ENCODE results near the gene PAAF1. TPM values are rescaled to one million over a fixed set of nuclear protein-coding genes. Genes with fewer than 3 reads are reported as not detected.

Gene PAAF1, protein sequence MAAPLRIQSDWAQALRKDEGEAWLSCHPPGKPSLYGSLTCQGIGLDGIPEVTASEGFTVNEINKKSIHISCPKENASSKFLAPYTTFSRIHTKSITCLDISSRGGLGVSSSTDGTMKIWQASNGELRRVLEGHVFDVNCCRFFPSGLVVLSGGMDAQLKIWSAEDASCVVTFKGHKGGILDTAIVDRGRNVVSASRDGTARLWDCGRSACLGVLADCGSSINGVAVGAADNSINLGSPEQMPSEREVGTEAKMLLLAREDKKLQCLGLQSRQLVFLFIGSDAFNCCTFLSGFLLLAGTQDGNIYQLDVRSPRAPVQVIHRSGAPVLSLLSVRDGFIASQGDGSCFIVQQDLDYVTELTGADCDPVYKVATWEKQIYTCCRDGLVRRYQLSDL
- total RNA-seq = 13.5 TPM
- long read RNA-seq, full-length matches to known transcripts = 10 of 28 reads
- long read RNA-seq, partial matches to known transcripts = 1 of 28 reads
- long read RNA-seq, other reads (novel, unspliced or antisense) = 17 of 28 reads

DNA sequence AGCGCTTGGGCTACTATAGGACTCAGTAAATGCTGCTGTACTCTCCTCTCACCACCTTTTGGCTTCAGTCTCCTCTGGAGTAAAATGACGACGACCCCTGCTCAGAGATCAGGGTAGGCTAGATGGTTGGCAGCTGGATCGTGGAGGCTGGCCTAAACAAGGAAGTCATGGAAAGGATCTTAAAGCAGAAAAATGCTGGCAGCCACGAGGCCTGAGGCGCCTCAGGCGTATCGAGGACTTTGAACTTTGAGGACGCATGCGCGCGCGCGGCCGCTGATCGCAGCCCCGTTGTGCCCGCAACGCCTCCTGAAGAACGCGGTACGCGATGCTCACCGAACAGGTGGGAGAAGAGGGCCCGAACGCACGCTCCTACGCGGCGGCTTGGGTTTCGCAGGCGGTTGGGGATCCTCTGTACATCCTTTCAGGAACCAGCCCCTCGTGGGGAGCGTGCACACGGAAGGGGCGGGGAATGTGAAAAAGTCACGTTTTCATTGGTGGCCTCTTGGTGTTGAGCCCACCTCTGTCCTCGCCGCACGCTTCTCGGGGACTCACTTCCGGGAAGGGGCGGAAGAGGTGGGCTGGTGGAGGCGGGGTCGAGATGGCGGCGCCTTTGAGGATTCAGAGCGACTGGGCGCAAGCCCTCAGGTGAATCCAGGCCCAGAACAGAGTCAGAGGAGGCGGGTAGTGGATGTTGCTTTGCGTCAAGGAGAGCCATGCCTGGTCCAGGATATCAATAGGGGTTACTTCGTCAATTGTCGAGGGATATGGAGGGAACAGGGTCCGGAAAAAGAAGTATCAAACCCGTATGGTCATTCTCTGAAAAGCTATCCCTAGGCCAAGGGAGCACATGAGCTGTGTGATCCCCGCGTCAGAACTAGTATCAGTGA, at the start of gene PAAF1, which contains the start of gene COA4:
Gene PAAF1, plus strand, starts transcription at position 576 of the 887 bp plus-strand sequence. Its CDS starts 23 bp downstream, at position 599.
Gene COA4, minus strand, starts transcription at position 423 of the 887 bp plus-strand sequence. CDS start 3,468 bp downstream, outside the sequence.
- H3K27ac ChIP-seq (replicated peaks) = peak within 1 kb of the TSS; percentile 89
- peaks cover 21% of the 10 kb centered on the region for H3K36me3 ChIP-seq
- DNase-seq = peak; percentile 92
- H3K9me3 ChIP-seq (replicated peaks) = no peaks in the 10 kb centered on the region
- no peaks in the 10 kb centered on the region for H3K27me3 ChIP-seq (ENCODE audit: low read depth)
- H3K4me1 ChIP-seq = peaks cover 39% of the 10 kb centered on the region
- intact Hi-C loops (cut with micrococcal nuclease) = no loop called here
- peak within 1 kb of the TSS; percentile 81 for H3K4me3 ChIP-seq
- TF ChIP-seq, protein P1, sequence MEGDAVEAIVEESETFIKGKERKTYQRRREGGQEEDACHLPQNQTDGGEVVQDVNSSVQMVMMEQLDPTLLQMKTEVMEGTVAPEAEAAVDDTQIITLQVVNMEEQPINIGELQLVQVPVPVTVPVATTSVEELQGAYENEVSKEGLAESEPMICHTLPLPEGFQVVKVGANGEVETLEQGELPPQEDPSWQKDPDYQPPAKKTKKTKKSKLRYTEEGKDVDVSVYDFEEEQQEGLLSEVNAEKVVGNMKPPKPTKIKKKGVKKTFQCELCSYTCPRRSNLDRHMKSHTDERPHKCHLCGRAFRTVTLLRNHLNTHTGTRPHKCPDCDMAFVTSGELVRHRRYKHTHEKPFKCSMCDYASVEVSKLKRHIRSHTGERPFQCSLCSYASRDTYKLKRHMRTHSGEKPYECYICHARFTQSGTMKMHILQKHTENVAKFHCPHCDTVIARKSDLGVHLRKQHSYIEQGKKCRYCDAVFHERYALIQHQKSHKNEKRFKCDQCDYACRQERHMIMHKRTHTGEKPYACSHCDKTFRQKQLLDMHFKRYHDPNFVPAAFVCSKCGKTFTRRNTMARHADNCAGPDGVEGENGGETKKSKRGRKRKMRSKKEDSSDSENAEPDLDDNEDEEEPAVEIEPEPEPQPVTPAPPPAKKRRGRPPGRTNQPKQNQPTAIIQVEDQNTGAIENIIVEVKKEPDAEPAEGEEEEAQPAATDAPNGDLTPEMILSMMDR (IDR thresholded peaks at IDR 0.05; ENCODE audit: borderline replicate concordance) = no peak

DNA sequence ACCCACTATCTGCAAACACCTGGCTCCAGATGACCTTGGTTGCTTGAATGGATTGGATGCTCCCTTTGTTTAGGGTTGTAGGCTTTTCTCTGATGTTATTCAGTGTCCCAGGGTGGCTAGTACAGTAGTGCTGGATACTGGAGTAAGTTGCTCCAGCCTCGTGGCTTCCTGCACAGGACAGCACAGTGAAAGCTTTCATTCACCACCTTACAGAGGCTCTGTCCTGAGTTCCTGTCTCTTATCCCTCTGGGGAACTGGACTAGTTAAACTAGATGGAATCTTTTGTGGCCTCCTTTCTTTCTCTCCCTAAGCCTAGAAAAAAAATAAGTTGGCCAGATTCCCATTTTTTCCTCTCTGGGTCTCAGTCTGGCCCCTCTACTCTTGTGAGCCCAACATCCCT, 46.5 kb upstream of the PAAF1 start:
- Histone ChIP-seq H3K27me3 (ENCODE audit: low read depth) (no peaks in the 10 kb centered on the region), H3K4me3 (no peak overlapping the region), H3K36me3 (peaks cover 59% of the 10 kb centered on the region), H3K27ac (replicated peaks) (no peak overlapping the region), H3K9me3 (replicated peaks) (no peaks in the 10 kb centered on the region), H3K4me1 (no peaks in the 10 kb centered on the region)
- DNase-seq = no peak
- TF ChIP-seq, protein P1 (IDR thresholded peaks at IDR 0.05; ENCODE audit: borderline replicate concordance) = no peak
- intact Hi-C loops (cut with micrococcal nuclease) = no loop called here

- Histone ChIP-seq H3K9me3 (replicated peaks) (no peaks in the 10 kb centered on the region), H3K4me3 (no peak overlapping the region), H3K4me1 (peaks cover 1% of the 10 kb centered on the region), H3K27ac (replicated peaks) (no peak overlapping the region), H3K36me3 (peaks cover 37% of the 10 kb centered on the region), H3K27me3 (ENCODE audit: low read depth) (no peaks in the 10 kb centered on the region)
- TF ChIP-seq, protein P1 (IDR thresholded peaks at IDR 0.05; ENCODE audit: borderline replicate concordance) = no peak
- DNase-seq = no peak
- intact Hi-C loops (cut with micrococcal nuclease) = no loop called here
These were observed 43.7 kb upstream of the PAAF1 start for GRCh38 chr11:73833067-73833466.

- DNase-seq = no peak
- intact Hi-C loops (cut with micrococcal nuclease) = no loop called here
- H3K9me3 ChIP-seq (replicated peaks) = no peaks in the 10 kb centered on the region
- H3K27ac ChIP-seq (replicated peaks) = peak overlapping the region; percentile 34
- no peak overlapping the region for H3K4me3 ChIP-seq
- H3K27me3 ChIP-seq (ENCODE audit: low read depth) = no peaks in the 10 kb centered on the region
- peaks cover 13% of the 10 kb centered on the region for H3K4me1 ChIP-seq
- H3K36me3 ChIP-seq = peaks cover 13% of the 10 kb centered on the region
- TF ChIP-seq, protein P1 (IDR thresholded peaks at IDR 0.05; ENCODE audit: borderline replicate concordance) = no peak
These were observed 38.2 kb upstream of the PAAF1 start for GRCh38 chr11:73838443-73839122.

GRCh38 chr11:73839123-73839457, 37.7 kb upstream of the PAAF1 start:
- H3K4me3 ChIP-seq = no peak overlapping the region
- TF ChIP-seq, protein P1 (IDR thresholded peaks at IDR 0.05; ENCODE audit: borderline replicate concordance) = no peak
- H3K9me3 ChIP-seq (replicated peaks) = no peaks in the 10 kb centered on the region
- DNase-seq = no peak
- intact Hi-C loops (cut with micrococcal nuclease) = no loop called here
- H3K27me3 ChIP-seq (ENCODE audit: low read depth) = no peaks in the 10 kb centered on the region
- no peak overlapping the region for H3K27ac ChIP-seq (replicated peaks)
- H3K36me3 ChIP-seq = peaks cover 18% of the 10 kb centered on the region
- peaks cover 13% of the 10 kb centered on the region for H3K4me1 ChIP-seq
